MCF 10A (cell line): Measurements from ENCODE around the gene USP54. TPM values are rescaled to one million over a fixed set of nuclear protein-coding genes. Genes with fewer than 3 reads are reported as not detected.
"Not testable (repeated sequence)": the region's sequence is repeated elsewhere in the genome, so short reads cannot be mapped to it uniquely, and the experiment has no call there.

ENCODE experiments used
- BruUV-seq: library from RNA; stranded (reverse); fragments of 400-500 nt; replicated peaks from 2 replicates; lab custom pipeline; 2021; lab: Mats Ljungman, UMichigan
- CTCF ChIA-PET: fragments of 300-600 bp; sonication (Branson Sonifier 250); formaldehyde crosslinking; extraction: SDS; loops from one replicate; lab custom pipeline; 2021; ENCODE audit warnings: antibody characterized with exemption, inconsistent platforms; lab: Yijun Ruan, JAX
- POLR2A ChIA-PET: fragments of 300-600, 350-650 bp; sonication (Branson Sonifier 250); formaldehyde crosslinking; extraction: SDS; loops from one replicate; lab custom pipeline; 2020; ENCODE audit warnings: antibody characterized with exemption, inconsistent platforms; lab: Yijun Ruan, JAX
- DNase-seq: peaks from one replicate; pipeline ENCODE4 v3.0.0-alpha.2; 2018; ENCODE audit not compliant: unreplicated experiment
- H3K27ac Mint-ChIP-seq: one replicate; pipeline ENCODE4 v1.8.0; 2022; ENCODE audit warnings: mild to moderate bottlenecking, low read depth, mixed read lengths; ENCODE audit not compliant: unreplicated experiment
- H3K27me3 Mint-ChIP-seq: one replicate; pipeline ENCODE4 v1.8.0; 2022; ENCODE audit warnings: mixed read lengths; ENCODE audit not compliant: insufficient read depth, unreplicated experiment
- H3K36me3 Mint-ChIP-seq: one replicate; pipeline ENCODE4 v1.8.0; 2022; ENCODE audit warnings: mild to moderate bottlenecking, moderate library complexity, mixed read lengths; ENCODE audit not compliant: insufficient read depth, unreplicated experiment
- H3K4me1 Mint-ChIP-seq: one replicate; pipeline ENCODE4 v1.8.0; 2022; ENCODE audit warnings: mixed read lengths; ENCODE audit not compliant: insufficient read depth, unreplicated experiment
- H3K4me3 Mint-ChIP-seq: one replicate; pipeline ENCODE4 v1.8.0; 2022; ENCODE audit warnings: mild to moderate bottlenecking, moderate library complexity, mixed read lengths; ENCODE audit not compliant: unreplicated experiment
- H3K9me3 Mint-ChIP-seq: one replicate; pipeline ENCODE4 v1.8.0; 2022; ENCODE audit warnings: mixed read lengths; ENCODE audit not compliant: unreplicated experiment
- intact Hi-C: fragments of 100-400 bp; cut with micrococcal nuclease; formaldehyde crosslinking; loops from 2 replicates; pipeline ENCODE4 v1.14.1; 2022
- total RNA-seq: library from RNA; stranded (reverse); gene quantifications from 2 replicates; pipeline ENCODE4 v1.2.3, GENCODE V29; 2022
- TF ChIP-seq, protein P1 (sequence below): fragments of 200-600 bp; IDR thresholded peaks from one replicate; pipeline ENCODE4 v1.8.0; 2022; ENCODE audit warnings: antibody characterized with exemption, mild to moderate bottlenecking; ENCODE audit not compliant: unreplicated experiment

USP54 gene
- total RNA-seq, 1 experiment from 2014 or later: 19.6 TPM

- H3K4me1 Mint-ChIP-seq: peaks cover 30% of the 10 kb centered on the region
- H3K4me3 Mint-ChIP-seq: peak overlapping the region; percentile 72
- H3K27ac Mint-ChIP-seq: peak overlapping the region; percentile 85
- H3K9me3 Mint-ChIP-seq: no peaks in the 10 kb centered on the region
- no peaks in the 10 kb centered on the region for H3K27me3 Mint-ChIP-seq
- DNase-seq: peak; percentile 89
- peaks cover 2% of the 10 kb centered on the region for H3K36me3 Mint-ChIP-seq
- BruUV-seq: no TSS peak
- ChIA-PET POLR2A (interaction anchor here (0.6 to 4.2 kb wide), 9 partner anchors 11 to 389 kb away, joined by 3 to 43 read pairs (median 4); partner anchors contain the start of genes PPP3CB and USP54), CTCF (interaction anchor here (0.5 to 2.0 kb wide), 3 partner anchors 26 to 51 kb away, joined by 3 to 6 read pairs (median 3); no protein-coding TSS in a partner anchor)
- intact Hi-C loops: no loop called here
- TF ChIP-seq, protein P1, sequence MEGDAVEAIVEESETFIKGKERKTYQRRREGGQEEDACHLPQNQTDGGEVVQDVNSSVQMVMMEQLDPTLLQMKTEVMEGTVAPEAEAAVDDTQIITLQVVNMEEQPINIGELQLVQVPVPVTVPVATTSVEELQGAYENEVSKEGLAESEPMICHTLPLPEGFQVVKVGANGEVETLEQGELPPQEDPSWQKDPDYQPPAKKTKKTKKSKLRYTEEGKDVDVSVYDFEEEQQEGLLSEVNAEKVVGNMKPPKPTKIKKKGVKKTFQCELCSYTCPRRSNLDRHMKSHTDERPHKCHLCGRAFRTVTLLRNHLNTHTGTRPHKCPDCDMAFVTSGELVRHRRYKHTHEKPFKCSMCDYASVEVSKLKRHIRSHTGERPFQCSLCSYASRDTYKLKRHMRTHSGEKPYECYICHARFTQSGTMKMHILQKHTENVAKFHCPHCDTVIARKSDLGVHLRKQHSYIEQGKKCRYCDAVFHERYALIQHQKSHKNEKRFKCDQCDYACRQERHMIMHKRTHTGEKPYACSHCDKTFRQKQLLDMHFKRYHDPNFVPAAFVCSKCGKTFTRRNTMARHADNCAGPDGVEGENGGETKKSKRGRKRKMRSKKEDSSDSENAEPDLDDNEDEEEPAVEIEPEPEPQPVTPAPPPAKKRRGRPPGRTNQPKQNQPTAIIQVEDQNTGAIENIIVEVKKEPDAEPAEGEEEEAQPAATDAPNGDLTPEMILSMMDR: no peak
Observed at GRCh38 chr10:73576178-73576889, 14.8 kb downstream of the USP54 start.

DNA sequence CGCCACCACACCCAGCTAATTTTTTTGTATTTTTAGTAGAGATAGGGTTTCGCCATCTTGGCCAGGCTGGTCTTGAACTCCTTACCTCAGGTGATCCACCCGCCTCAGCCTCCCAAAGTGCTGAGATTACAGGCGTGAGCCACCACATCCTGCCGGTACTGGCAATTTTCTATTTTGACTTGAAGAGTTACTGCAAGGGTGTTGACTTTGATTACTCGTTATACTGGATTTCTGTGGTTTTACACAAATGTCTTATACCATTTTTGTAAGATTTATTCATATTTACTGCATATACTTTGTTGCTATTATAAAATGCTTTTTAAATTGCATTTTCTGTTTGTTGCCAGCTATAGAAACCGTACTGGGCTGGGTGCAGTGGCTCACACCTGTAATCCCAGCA, 24.1 kb downstream of the USP54 start:
- BruUV-seq, H3K4me3 Mint-ChIP-seq, intact Hi-C loops, POLR2A ChIA-PET, H3K27ac Mint-ChIP-seq, H3K4me1 Mint-ChIP-seq, H3K27me3 Mint-ChIP-seq, H3K9me3 Mint-ChIP-seq, DNase-seq: not testable (repeated sequence)
- CTCF ChIA-PET: interaction anchor here (2.3 kb wide), 1 partner anchor 37 kb away, joined by 8 read pairs; no protein-coding TSS in a partner anchor
- peaks cover 18% of the 10 kb centered on the region for H3K36me3 Mint-ChIP-seq

- Mint-ChIP-seq H3K4me3 (no peak overlapping the region), H3K27ac (no peak overlapping the region), H3K4me1 (peaks cover 5% of the 10 kb centered on the region), H3K36me3 (peaks cover 15% of the 10 kb centered on the region), H3K27me3 (no peaks in the 10 kb centered on the region), H3K9me3 (no peaks in the 10 kb centered on the region)
- intact Hi-C loops: no loop called here
- DNase-seq: no peak
- TF ChIP-seq, protein P1: no peak
- POLR2A ChIA-PET: no interaction called here
- CTCF ChIA-PET: no interaction called here
- BruUV-seq: no TSS peak
Observed at GRCh38 chr10:73561192-73561591, 29.9 kb downstream of the USP54 start.

DNA sequence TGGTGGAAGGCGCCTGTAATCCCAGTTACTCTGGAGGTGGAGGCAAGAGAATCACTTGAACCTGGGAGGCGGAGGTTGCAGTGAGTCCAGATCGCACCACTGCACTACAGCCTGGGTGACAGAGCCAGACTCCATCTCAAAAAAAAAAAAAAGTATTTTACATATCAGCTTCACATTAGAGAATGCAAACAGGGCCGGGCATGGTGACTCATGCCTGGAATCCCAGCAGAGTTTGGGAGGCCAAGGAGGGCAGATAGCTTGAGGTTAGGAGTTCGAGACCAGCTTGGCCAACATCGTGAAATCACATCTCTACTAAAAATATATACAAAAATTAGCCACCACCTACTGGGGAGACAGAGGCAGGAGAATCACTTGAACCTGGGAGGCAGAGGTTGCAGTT, 31.6 kb downstream of the USP54 start:
- Mint-ChIP-seq H3K4me3 (no peak overlapping the region), H3K4me1 (peaks cover 5% of the 10 kb centered on the region), H3K9me3 (no peaks in the 10 kb centered on the region), H3K36me3 (peaks cover 15% of the 10 kb centered on the region), H3K27me3 (no peaks in the 10 kb centered on the region), H3K27ac (no peak overlapping the region)
- peak; percentile 23 for DNase-seq
- POLR2A ChIA-PET: interaction anchor here (0.7 kb wide), 1 partner anchor 115 kb away, joined by 3 read pairs; no protein-coding TSS in a partner anchor
- TF ChIP-seq, protein P1: no peak
- intact Hi-C loops: no loop called here
- BruUV-seq: no TSS peak
- CTCF ChIA-PET: interaction anchor here (1.1 kb wide), 2 partner anchors 14 to 85 kb away, joined by 3 read pairs; no protein-coding TSS in a partner anchor
